Measurements from ENCODE around the gene COL4A6.

Gene COL4A6

GRCh38 chrX:108332281-108332680, 105.9 kb downstream of the COL4A6 start:
- CTCF ChIA-PET = no interaction called here
- Histone ChIP-seq H3K9me3 (ENCODE audit: control insufficient read depth, insufficient read depth, low read depth, low read length) (no peaks in the 10 kb centered on the region), H3K27ac (ENCODE audit: extremely low read depth, low read depth, low read length) (no peak overlapping the region), H3K4me3 (ENCODE audit: low read depth, low read length) (no peak overlapping the region), H3K4me1 (ENCODE audit: control insufficient read depth, insufficient read depth, low read length) (no peaks in the 10 kb centered on the region), H3K36me3 (ENCODE audit: control insufficient read depth in 2 of 2, insufficient read depth in 1 of 2, low read length in 2 of 2) (no peaks in the 10 kb centered on the region)
- POLR2A ChIA-PET = no interaction called here
- TF ChIP-seq ZFP69B (tag by site-specific recombination; IDR thresholded peaks at IDR 0.05) (no peak), ZFP37 (tag by site-specific recombination; IDR thresholded peaks at IDR 0.05) (no peak), ZNF596 (tag by site-specific recombination; IDR thresholded peaks at IDR 0.05) (no peak), SCRT2 (tag by site-specific recombination; IDR thresholded peaks at IDR 0.05) (no peak), ZNF10 (tag by site-specific recombination; IDR thresholded peaks at IDR 0.05) (no peak), ZNF146 (tag by site-specific recombination; IDR thresholded peaks at IDR 0.05) (no peak), HOXA7 (CRISPR knock-in tag; IDR thresholded peaks at IDR 0.05; ENCODE audit: borderline replicate concordance) (no peak), ZNF274 (IDR thresholded peaks at IDR 0.05; ENCODE audit: low read length) (no peak), ZNF274 (tag by site-specific recombination; IDR thresholded peaks at IDR 0.05; ENCODE audit: borderline replicate concordance) (no peak), ZNF138 (tag by site-specific recombination; IDR thresholded peaks at IDR 0.05; ENCODE audit: borderline replicate concordance) (no peak), ZNF140 (tag by site-specific recombination; IDR thresholded peaks at IDR 0.05) (no peak), ZNF48 (tag by site-specific recombination; IDR thresholded peaks at IDR 0.05) (no peak), ZNF513 (tag by site-specific recombination; IDR thresholded peaks at IDR 0.05) (no peak), ZNF169 (tag by site-specific recombination; IDR thresholded peaks at IDR 0.05) (no peak), OSR2 (tag by site-specific recombination; IDR thresholded peaks at IDR 0.05) (no peak), ATF2 (tag by site-specific recombination; IDR thresholded peaks at IDR 0.05; ENCODE audit: low read depth) (no peak)
- TF ChIP-seq, protein P1, sequence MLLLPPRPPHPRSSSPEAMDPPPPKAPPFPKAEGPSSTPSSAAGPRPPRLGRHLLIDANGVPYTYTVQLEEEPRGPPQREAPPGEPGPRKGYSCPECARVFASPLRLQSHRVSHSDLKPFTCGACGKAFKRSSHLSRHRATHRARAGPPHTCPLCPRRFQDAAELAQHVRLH (tag by site-specific recombination; IDR thresholded peaks at IDR 0.05) = no peak
- TF ChIP-seq, protein P2, sequence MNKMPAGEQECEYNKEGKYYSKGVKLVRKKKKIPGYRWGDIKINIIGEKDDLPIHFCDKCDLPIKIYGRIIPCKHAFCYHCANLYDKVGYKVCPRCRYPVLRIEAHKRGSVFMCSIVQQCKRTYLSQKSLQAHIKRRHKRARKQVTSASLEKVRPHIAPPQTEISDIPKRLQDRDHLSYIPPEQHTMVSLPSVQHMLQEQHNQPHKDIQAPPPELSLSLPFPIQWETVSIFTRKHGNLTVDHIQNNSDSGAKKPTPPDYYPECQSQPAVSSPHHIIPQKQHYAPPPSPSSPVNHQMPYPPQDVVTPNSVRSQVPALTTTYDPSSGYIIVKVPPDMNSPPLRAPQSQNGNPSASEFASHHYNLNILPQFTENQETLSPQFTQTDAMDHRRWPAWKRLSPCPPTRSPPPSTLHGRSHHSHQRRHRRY (tag by site-specific recombination; IDR thresholded peaks at IDR 0.05) = no peak
- TF ChIP-seq, protein P3, sequence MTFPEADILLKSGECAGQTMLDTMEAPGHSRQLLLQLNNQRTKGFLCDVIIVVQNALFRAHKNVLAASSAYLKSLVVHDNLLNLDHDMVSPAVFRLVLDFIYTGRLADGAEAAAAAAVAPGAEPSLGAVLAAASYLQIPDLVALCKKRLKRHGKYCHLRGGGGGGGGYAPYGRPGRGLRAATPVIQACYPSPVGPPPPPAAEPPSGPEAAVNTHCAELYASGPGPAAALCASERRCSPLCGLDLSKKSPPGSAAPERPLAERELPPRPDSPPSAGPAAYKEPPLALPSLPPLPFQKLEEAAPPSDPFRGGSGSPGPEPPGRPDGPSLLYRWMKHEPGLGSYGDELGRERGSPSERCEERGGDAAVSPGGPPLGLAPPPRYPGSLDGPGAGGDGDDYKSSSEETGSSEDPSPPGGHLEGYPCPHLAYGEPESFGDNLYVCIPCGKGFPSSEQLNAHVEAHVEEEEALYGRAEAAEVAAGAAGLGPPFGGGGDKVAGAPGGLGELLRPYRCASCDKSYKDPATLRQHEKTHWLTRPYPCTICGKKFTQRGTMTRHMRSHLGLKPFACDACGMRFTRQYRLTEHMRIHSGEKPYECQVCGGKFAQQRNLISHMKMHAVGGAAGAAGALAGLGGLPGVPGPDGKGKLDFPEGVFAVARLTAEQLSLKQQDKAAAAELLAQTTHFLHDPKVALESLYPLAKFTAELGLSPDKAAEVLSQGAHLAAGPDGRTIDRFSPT (tag by site-specific recombination; IDR thresholded peaks at IDR 0.05) = no peak
- TF ChIP-seq, protein P4, sequence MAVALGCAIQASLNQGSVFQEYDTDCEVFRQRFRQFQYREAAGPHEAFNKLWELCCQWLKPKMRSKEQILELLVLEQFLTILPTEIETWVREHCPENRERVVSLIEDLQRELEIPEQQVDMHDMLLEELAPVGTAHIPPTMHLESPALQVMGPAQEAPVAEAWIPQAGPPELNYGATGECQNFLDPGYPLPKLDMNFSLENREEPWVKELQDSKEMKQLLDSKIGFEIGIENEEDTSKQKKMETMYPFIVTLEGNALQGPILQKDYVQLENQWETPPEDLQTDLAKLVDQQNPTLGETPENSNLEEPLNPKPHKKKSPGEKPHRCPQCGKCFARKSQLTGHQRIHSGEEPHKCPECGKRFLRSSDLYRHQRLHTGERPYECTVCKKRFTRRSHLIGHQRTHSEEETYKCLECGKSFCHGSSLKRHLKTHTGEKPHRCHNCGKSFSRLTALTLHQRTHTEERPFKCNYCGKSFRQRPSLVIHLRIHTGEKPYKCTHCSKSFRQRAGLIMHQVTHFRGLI (tag by site-specific recombination; IDR thresholded peaks at IDR 0.05) = no peak
